Memory B cell (primary cell): ENCODE data around the gene EWSR1.

Experiments used
- ATAC-seq: fragments of 150-1000 bp; cut with Tn5 transposase; 2 replicates; pipeline ENCODE4 v1.10.0; 2021; ENCODE audit warnings: low read depth, mild to moderate bottlenecking, moderate library complexity
- DNase-seq, 2 donors: peaks; one replicate each; pipeline ENCODE4 v3.0.0; 2022; ENCODE audit warnings: low spot score in 2 of 2
- H3K27ac Mint-ChIP-seq: one replicate; pipeline ENCODE4 v1.8.0; 2022; ENCODE audit warnings: mild to moderate bottlenecking, moderate library complexity, mixed read lengths
- H3K27me3 Mint-ChIP-seq: one replicate; pipeline ENCODE4 v1.8.0; 2022; ENCODE audit warnings: mixed read lengths
- H3K36me3 Mint-ChIP-seq: one replicate; pipeline ENCODE4 v1.8.0; 2022; ENCODE audit warnings: mild to moderate bottlenecking, mixed read lengths
- H3K4me1 Mint-ChIP-seq: one replicate; pipeline ENCODE4 v1.8.0; 2022; ENCODE audit warnings: mixed read lengths
- H3K4me3 Mint-ChIP-seq: one replicate; pipeline ENCODE4 v1.8.0; 2022; ENCODE audit warnings: mild to moderate bottlenecking, moderate library complexity, mixed read lengths
- H3K9me3 Mint-ChIP-seq: one replicate; pipeline ENCODE4 v1.8.0; 2022; ENCODE audit warnings: mixed read lengths

The EWSR1 gene

DNA sequence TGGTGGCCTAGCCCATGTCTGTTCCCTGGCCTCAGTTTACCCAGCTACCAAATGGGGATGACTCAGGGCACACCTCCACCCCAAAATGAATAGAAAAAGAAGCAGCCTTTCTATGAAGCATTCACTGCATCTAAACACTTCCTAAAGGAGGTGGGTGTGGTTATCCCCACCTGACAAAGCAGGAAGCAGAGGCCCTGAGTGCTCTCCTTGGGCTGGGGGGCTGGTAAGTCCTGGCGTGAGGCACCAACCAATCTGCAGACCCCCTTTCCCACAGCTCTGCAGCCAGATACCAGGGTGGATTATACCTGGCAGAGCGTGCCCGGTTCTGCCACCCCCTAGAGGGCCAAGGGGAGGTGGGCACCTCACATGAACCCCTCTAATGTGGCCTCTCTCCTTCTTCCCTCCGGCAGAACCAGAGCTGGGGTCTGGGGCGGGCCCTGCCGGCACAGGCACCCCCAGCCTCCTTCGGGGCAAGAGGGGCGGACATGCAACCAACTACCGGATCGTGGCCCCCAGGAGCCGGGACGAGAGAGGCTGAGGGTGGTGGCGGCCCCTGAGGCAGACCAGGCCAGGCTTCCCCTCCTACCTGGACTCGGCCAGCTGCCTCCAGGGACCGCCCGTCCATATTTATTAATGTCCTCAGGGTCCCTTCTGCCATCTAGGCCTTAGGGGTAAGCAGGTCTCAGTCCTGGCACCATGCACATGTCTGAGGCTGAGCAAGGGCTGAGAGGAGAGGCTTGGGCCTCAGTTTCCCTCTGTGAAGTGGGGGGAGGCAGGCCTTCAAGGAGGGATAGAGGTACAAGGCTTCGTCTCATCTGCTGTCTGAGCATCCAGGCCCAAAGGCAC lies 9.4 kb upstream of the EWSR1 start:
- DNase-seq (no peak), ATAC-seq (no peak)
- Mint-ChIP-seq H3K9me3 (no peaks in the 10 kb centered on the region), H3K27ac (no peak overlapping the region), H3K4me3 (no peak overlapping the region), H3K36me3 (no peaks in the 10 kb centered on the region), H3K4me1 (peaks cover 3% of the 10 kb centered on the region), H3K27me3 (peaks cover 4% of the 10 kb centered on the region)

DNA sequence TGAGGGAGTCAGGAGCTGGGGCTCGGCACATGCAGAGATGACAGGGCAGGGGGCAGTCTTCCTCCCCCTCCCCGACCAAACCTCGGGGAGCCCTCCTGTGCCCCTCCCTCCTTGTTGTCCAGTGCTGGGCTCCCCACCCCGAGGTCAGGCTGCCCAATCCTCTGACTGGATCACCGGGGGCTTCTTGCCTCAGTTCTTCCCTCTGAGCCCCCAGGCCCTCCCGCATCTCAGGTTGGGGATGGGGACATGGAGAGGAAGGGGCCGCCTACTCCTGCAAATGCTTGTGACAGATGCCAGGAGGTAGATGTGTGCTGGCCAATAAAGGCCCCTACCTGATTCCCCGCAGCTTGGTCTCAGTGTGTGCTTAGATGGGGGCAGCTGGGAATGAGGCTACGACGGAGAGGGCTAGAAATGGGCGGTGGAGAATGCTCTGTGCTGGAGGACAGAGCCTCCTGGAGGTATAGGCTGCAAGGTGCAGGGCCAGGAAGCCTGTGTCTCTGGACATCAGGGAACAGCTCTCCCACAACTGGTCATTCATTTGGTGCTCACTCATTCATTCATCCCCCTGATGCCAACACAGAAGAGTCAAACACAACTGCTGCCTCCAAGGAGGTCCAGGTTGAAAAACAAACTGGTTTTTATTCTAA lies 8.7 kb upstream of the EWSR1 start:
- Mint-ChIP-seq H3K9me3 (no peaks in the 10 kb centered on the region), H3K4me1 (peaks cover 3% of the 10 kb centered on the region), H3K27me3 (peaks cover 4% of the 10 kb centered on the region), H3K27ac (no peak overlapping the region), H3K4me3 (no peak overlapping the region), H3K36me3 (no peaks in the 10 kb centered on the region)
- ATAC-seq: no peak
- no peak for DNase-seq

GRCh38 chr22:29260031-29260560 lies 8.0 kb upstream of the EWSR1 start:
- Mint-ChIP-seq H3K4me1 (peaks cover 3% of the 10 kb centered on the region), H3K27me3 (peaks cover 4% of the 10 kb centered on the region), H3K27ac (no peak overlapping the region), H3K9me3 (no peaks in the 10 kb centered on the region), H3K36me3 (no peaks in the 10 kb centered on the region), H3K4me3 (no peak overlapping the region)
- no peak for ATAC-seq
- no peak for DNase-seq

DNA sequence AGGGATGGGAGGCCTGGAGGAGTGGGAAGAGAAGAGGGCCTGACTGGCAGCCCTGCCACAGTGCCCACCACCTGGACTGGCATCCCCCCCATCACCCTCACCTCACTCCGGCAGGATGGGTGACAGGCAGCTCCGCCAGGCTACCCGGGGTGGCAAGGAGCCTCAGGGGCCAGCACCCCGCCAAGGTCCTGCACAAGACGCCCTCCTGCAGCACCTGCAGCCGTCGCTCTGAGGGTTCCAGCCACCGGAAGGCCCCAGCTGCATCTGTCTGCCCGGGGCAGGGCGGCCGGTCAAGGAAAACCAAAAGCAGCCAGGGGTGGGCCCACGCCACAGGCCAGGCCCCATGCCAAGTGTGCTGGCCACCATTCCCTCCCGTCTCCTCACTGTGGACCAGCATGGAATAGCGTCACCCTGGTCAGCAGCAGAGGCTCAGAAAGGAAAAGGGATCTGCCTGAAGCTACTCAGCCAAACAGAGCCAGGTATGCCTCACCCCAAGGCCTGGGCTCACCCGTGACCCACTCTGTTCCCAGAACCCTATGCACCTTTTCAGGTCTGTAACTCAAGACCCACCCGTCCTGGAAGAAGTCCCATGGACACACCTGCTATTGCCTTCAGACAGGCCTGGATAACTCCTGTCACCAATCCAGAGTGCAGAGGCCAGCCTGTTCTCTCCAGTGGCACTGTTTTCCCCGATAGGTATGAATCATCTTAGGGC lies 7.3 kb upstream of the EWSR1 start:
- DNase-seq: no peak

GRCh38 chr22:29263791-29264276 lies 4.2 kb upstream of the EWSR1 start:
- peaks cover 9% of the 10 kb centered on the region for H3K4me1 Mint-ChIP-seq

More for the DNA sequence above, 7.3 kb upstream of the EWSR1 start:
- ATAC-seq: no peak
- no peaks in the 10 kb centered on the region for H3K9me3 Mint-ChIP-seq
- H3K27me3 Mint-ChIP-seq: no peaks in the 10 kb centered on the region
- H3K36me3 Mint-ChIP-seq: no peaks in the 10 kb centered on the region
- no peak overlapping the region for H3K4me3 Mint-ChIP-seq
- H3K4me1 Mint-ChIP-seq: peaks cover 3% of the 10 kb centered on the region
- H3K27ac Mint-ChIP-seq: no peak overlapping the region

DNA sequence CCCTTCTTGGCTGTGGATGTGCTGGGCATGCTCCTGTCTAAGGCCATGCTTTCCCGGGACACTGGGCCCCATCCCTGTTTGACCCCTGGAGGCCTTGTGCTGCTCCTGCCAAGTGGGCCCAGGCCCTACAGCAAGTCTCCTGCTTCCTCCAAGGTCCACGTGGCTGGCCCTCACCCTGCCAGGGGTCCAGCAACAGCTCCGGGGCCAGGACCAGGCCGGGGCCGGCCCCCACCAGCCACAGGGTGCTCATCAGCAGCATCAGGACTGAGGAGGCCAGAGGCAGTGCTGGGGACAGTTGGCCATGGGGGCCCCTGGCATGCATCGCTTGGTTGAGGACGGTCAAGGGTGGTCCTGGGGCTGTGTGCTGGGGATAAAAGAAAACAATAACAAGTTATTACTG lies 2.8 kb upstream of the EWSR1 start:
- DNase-seq (no peak), ATAC-seq (no peak)
- Mint-ChIP-seq H3K9me3 (no peaks in the 10 kb centered on the region), H3K4me1 (peaks cover 19% of the 10 kb centered on the region), H3K4me3 (no peak overlapping the region), H3K27me3 (no peaks in the 10 kb centered on the region), H3K36me3 (peaks cover 5% of the 10 kb centered on the region), H3K27ac (no peak overlapping the region)

More at GRCh38 chr22:29263791-29264276, 4.2 kb upstream of the EWSR1 start:
- Mint-ChIP-seq H3K27ac (no peak overlapping the region), H3K4me3 (no peak overlapping the region), H3K27me3 (no peaks in the 10 kb centered on the region), H3K36me3 (peaks cover 4% of the 10 kb centered on the region), H3K9me3 (no peaks in the 10 kb centered on the region)
- no peak for ATAC-seq
- no peak for DNase-seq

GRCh38 chr22:29265929-29266328 lies 2.1 kb upstream of the EWSR1 start:
- no peaks in the 10 kb centered on the region for H3K9me3 Mint-ChIP-seq
- H3K4me1 Mint-ChIP-seq: peaks cover 25% of the 10 kb centered on the region
- H3K27ac Mint-ChIP-seq: no peak overlapping the region
- ATAC-seq (no peak), DNase-seq (no peak)
- no peaks in the 10 kb centered on the region for H3K27me3 Mint-ChIP-seq
- H3K4me3 Mint-ChIP-seq: no peak overlapping the region
- peaks cover 8% of the 10 kb centered on the region for H3K36me3 Mint-ChIP-seq

- DNase-seq (no peak), ATAC-seq (no peak)
- peaks cover 8% of the 10 kb centered on the region for H3K36me3 Mint-ChIP-seq
- H3K4me1 Mint-ChIP-seq: peaks cover 30% of the 10 kb centered on the region
- H3K27ac Mint-ChIP-seq: peak overlapping the region; percentile 98
- peak overlapping the region; percentile 88 for H3K4me3 Mint-ChIP-seq
- H3K9me3 Mint-ChIP-seq: no peaks in the 10 kb centered on the region
- no peaks in the 10 kb centered on the region for H3K27me3 Mint-ChIP-seq
These were observed 1.3 kb upstream of the EWSR1 start for GRCh38 chr22:29266564-29267461.

GRCh38 chr22:29267462-29267857 lies 608 bp upstream of the EWSR1 start:
- no peaks in the 10 kb centered on the region for H3K9me3 Mint-ChIP-seq
- H3K36me3 Mint-ChIP-seq: peaks cover 10% of the 10 kb centered on the region
- H3K4me1 Mint-ChIP-seq: peaks cover 34% of the 10 kb centered on the region
- H3K4me3 Mint-ChIP-seq: peak overlapping the region; percentile 88
- H3K27ac Mint-ChIP-seq: peak overlapping the region; percentile 98
- DNase-seq (no peak), ATAC-seq (peak; percentile 41)
- H3K27me3 Mint-ChIP-seq: no peaks in the 10 kb centered on the region

DNA sequence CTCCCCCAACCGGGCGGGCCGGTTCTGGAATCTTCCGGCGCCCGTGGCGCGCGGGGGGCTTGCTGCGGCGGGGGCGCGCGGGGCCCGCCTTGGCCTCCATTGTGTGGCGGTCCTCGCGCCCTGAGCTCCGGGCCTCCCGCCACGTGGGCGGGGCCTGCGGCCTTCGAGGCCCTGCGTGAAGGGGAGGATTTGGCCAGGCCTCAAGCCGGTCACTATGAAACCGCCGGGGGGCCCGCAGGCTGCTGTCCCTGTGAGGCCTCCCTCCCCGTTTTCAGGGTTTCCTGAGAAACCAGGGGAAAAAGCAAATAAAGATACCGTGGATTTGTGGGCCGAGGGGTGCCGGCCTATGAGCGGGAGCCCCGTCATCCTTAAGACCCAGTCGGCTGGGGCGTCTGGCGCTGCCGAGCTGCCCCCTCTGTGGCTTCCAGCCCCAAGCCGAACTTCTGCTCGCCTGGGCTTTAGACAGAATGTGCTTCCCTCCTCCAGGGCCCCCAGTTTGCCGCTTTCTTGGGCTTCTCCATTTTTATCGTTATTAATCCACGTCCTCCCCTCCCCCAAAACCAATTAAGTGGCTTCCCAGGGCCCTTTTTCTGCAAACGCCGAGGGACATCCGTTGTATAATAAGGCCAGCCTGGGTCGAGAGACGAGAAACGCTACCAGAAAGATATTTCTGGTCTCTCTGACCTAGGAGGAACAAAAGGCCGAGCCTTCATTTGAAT lies 602 bp downstream of the EWSR1 start:
- H3K27ac Mint-ChIP-seq: peak overlapping the region; percentile 98
- peak overlapping the region; percentile 88 for H3K4me3 Mint-ChIP-seq
- H3K36me3 Mint-ChIP-seq: peaks cover 14% of the 10 kb centered on the region
- no peaks in the 10 kb centered on the region for H3K9me3 Mint-ChIP-seq
- no peaks in the 10 kb centered on the region for H3K27me3 Mint-ChIP-seq
- peaks cover 39% of the 10 kb centered on the region for H3K4me1 Mint-ChIP-seq
- peak; percentile 16 for ATAC-seq
- no peak for DNase-seq

GRCh38 chr22:29269230-29269604 lies 1.1 kb downstream of the EWSR1 start:
- no peaks in the 10 kb centered on the region for H3K27me3 Mint-ChIP-seq
- H3K36me3 Mint-ChIP-seq: peaks cover 14% of the 10 kb centered on the region
- H3K4me1 Mint-ChIP-seq: peaks cover 39% of the 10 kb centered on the region

GRCh38 chr22:29269731-29270474 lies 1.8 kb downstream of the EWSR1 start:
- peak overlapping the region; percentile 88 for H3K4me3 Mint-ChIP-seq
- no peaks in the 10 kb centered on the region for H3K9me3 Mint-ChIP-seq
- DNase-seq (no peak), ATAC-seq (no peak)
- H3K27ac Mint-ChIP-seq: peak overlapping the region; percentile 98
- H3K27me3 Mint-ChIP-seq: no peaks in the 10 kb centered on the region
- peaks cover 18% of the 10 kb centered on the region for H3K36me3 Mint-ChIP-seq
- H3K4me1 Mint-ChIP-seq: peaks cover 41% of the 10 kb centered on the region

More at GRCh38 chr22:29269230-29269604, 1.1 kb downstream of the EWSR1 start:
- DNase-seq: no peak
- Mint-ChIP-seq H3K4me3 (peak overlapping the region; percentile 88), H3K9me3 (no peaks in the 10 kb centered on the region), H3K27ac (peak overlapping the region; percentile 98)
- ATAC-seq: no peak
